Stimulated activated CD4-positive, alpha-beta T cell treated with anti-CD3 and anti-CD28 coated beads, Interleukin-2, amount 100 ng/mL, for 48 hours (primary cell): ENCODE data around the gene PAH.

Source experiments
- DNase-seq, 2 donors: peaks; one replicate each; pipeline ENCODE4 v3.0.0-alpha.2; 2020

The PAH gene

GRCh38 chr12:102950107-102950949 is 33.3 kb upstream of the PAH start:
- DNase-seq, result no peak

DNA sequence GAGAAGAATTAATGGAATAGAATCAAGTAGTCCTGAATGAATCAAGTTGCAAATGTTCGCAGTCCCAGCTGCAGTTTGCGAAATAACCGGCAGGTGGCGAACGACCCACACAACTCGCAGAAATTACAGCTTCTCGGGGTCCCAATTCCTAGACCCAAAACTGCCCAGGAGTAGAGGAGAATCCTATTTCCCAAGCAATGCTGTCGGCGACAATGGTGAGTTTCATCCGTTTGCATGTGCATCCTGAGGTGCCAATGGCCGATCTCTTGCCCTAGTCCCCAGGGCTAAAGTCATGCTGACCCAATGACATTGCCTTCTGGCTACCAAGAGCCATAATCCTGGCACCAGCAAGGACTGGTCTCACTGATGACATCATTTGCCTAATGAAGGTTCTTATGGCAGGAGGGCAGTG is 31.9 kb upstream of the PAH start:
- peak; percentile 55 to 56 for DNase-seq

DNA sequence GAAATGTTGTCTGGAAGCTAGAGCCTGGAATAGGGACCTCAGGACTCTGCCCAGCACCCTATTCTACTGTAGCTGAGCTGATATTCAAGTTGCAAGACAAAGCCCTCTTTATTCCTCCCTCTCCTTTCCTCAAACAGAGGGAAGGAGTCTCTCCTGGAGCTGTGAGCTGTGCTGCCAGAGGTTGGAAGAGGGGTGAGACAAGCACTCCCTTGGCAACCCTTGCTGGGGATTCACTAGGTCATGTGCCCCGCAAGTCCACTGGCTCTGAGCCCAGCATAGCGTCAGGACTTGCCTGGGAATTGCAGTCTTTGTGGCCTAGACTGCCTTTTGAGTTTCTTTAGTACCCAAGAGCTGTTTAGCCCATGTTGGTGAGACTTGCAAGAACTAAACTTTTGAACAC is 29.0 kb upstream of the PAH start:
- no peak for DNase-seq

DNA sequence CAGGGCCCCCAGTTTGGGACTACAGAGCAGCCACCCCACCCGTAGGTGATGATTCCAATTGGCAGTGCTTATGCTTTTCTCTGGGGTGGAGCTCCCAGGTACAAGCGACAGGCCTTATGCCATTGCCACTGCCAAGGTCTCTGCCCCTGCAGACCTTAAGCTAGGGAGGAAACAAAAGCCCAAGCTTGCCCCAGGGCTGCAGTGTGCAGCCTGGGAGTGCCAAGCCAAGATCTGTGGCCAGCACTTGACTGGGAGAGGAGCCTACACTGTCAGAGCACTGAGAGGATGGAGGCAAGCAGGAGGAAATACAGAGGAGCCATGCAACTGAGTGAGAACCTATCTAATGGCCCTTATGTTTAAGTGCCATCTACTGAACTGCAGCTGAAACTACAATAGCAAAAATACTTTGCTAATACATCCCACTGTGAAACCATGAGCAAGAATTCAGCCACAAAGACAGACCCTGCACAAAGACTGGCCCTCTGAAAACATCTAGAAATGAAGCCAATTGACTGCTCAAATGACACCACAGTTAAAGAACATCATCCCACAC is 22.7 kb upstream of the PAH start:
- no peak for DNase-seq

DNA sequence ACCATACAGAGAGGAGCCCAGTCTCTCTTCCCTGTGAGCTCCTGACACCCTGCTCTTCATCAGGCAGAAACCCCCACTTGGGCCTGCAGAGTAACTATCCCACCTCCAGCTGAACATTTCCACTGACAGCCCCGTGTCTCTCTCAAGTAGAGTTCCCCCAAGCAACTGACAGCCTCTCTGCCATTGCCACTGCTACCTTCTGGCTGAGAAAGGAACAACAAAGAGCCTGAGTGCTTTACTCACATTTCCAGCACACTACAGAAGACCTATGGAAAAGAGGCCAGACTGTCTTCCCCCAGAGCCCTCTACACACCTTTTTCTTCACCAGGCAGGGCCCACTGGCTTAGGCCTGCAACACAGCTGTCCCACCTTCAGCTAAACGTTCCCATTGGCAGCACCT is 22.0 kb upstream of the PAH start:
- no peak for DNase-seq

DNA sequence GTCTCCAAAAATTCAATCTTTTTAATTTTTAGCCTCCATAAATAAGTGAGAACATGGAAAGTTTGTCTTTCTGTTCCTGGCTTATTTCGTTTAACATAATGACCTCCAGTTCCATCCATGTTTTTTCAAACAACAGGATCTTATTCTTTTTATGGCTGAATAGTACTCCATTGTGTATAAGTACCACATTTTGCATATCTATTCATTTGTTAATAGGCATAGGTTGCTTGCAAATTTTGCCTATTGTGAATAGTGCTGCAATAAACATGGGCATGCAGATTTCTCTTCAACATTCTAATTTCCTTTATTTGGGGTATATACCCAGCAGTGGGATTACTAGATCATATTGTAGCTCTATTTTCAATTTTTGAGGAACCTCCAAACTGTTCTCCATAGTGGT is 16.1 kb upstream of the PAH start:
- DNase-seq, result no peak

DNA sequence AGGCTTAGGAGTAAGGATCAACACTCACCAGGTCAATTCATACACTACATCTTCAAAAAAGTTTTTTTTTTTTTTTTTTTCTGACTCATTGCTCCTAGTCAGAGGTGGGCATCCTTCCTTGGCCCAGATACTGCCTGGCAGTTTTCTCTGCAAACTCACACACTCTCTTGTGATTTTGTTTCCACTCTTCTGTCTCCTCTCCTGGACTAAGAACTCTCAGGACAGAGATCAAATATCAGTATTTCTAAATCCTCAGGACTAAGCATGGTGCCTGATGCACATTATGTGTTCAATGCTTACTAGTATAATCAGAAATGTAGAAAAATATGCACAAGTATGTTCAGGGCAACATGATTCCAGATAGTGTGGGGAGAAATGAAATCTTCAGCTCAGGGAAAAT is 10.2 kb upstream of the PAH start:
- DNase-seq, result no peak

DNA sequence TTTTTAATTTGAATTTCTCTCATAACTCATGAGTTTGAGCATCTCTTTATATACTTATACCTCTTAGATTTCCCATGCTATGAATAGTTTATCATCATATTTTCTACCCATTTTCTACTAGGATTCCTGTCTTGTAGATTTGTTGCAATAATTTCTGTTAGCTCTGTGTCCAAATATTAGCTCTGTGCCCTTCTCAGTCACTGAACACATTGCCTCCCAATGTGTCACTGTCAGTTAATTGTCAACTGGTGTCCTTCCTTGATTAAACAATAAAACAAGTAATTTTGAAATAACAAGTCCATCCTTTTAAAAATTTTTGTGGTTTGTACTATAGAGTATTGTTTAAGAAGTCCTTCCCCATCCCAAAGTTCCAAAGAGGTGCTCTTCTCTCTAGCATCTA is 4.2 kb upstream of the PAH start:
- no peak for DNase-seq

DNA sequence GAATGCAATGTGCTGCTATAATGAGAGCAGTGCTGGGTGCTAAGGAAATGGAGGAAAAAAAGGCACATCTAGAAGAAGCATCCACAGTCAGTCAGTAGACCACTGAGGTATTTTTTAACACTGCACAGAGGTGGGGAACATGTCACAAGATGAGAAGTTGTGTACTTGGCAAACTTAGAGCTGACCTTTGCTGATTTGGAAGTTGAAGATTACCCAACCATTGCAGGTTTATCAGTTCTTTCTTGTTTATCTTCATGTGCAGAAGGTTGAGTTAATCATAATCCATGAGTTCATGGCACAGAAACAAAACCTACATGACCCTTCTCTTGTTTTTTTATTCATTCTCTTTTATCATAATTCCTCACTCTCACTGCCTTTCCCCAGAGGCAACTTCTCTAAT is 3.2 kb upstream of the PAH start:
- DNase-seq, result no peak

DNA sequence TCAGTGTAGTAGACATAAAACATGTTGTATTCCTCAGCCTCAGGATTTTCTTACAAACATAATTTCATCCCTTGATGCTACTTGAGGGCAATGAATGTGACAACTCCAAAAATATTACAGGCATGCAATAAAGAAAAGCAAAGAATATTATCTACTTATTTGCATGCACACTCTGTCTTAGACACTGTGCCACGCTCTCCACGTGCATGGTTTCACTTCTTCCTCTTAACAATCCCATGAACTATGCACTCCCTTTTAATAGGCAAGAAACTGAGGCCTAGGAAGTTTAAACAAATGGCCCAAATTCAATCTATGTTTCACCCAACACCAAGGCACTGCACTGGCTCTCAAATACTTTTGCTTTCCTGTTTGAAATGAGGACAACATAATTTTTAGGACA is 1.8 kb upstream of the PAH start:
- no peak for DNase-seq

GRCh38 chr12:102916252-102917025 is 605 bp downstream of the PAH start:
- no peak for DNase-seq

DNA sequence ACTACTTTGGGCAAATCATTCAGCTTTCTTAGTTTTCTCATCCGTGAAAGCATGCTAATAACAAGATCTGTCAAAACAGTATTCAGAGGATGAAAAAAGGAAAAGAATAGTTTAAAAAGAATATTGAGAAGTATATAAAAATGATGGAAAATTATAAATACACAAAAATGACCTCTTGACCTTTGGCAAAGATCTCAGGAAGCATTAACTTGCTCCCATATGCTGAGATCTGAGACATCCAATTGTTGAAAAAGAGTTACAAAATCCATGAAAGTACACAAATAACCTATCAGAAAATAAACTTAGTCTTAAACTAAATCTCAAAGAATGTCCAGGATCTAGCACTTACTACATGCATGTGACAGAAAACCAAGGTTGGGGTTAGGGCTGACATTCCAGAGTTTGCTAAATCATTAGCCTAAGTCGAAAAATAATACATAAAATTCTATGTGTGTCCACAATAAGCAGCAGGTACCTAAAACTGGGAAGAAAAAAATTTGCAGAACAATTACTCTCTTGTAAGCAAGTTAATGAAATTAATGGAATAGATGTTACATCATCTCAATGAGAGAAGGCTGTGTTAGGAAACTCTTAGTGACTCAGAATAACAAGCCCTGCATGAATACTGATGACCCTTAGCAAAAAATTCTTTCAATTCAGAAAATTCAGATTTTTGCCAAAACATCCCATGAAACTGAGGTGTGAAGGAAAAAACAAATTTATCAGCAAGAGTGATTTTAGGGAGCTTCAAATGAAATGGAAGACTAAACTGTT is 3.4 kb downstream of the PAH start:
- no peak for DNase-seq

GRCh38 chr12:102912258-102912657 is 4.8 kb downstream of the PAH start:
- no peak for DNase-seq

GRCh38 chr12:102911320-102911719 is 5.7 kb downstream of the PAH start:
- no peak for DNase-seq

GRCh38 chr12:102910792-102911191 is 6.3 kb downstream of the PAH start:
- no peak for DNase-seq

DNA sequence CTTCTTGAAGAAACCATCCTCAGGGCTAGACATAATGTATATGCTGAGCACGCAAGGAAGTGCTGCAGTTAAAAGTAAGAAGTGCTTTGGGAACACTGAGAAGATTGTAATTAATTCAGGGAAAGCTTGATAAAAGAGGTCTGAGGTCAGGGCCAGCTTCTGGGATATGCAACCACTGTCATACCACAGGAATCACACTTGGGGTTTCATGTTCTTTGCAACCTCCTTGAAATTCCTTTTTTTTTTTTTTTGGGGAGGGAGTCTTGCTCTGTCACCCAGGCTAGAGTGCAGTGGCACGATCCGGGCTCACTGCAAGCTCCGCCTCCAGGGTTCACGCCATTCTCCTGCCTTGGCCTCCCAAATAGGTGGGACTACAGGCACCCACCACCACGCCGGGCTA is 6.9 kb downstream of the PAH start:
- no peak for DNase-seq

GRCh38 chr12:102907918-102908317 is 9.1 kb downstream of the PAH start:
- DNase-seq, result no peak

DNA sequence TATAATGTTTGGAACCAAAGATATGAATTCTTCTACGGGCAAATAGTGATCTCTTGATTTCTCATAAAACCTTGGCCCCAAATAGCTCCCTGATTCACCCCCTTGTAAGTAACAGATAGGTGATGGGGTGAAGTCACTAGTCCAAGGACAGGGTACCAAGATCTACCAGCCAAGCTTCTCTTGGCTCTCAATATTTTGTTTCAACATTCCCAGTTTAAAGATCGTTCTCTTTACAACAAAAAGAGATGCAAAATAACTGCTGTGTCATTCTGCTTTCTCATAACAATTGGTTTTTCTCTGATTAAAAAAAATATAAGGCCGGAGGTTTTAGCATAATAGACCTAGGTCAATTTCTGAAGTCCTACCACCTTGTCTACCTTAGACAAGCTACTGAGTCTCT is 11.8 kb downstream of the PAH start:
- DNase-seq, result no peak

DNA sequence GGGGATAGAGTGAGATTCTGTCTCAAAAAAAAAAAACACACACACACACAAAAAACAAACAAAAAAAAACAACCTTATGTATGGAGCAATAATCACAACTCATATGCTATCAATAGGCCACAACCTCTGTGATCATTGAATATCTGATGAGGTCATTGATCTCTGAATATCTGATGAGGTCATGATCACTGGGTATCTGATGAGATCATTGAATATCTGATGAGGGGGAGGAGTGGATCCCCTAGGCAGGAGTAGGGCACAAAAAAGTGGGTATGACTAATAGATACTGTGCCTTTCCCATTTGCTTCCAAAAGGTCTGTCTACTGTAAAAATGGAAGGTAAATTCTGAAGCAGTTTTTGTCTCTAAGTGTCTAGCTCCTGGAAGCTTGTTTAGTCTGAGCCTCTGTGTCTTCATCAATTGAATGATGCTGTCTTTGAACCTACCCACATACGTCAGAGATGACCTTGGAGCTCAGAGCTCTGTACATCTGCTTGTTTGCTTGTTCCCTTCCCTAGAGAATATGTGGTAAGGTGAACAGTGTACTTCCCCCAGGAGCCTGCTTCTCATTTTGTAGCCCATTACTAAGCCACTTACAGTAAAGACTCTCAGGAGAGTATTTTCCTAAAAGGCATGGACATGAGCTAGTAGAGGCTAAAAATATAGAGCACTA is 13.6 kb downstream of the PAH start:
- no peak for DNase-seq

DNA sequence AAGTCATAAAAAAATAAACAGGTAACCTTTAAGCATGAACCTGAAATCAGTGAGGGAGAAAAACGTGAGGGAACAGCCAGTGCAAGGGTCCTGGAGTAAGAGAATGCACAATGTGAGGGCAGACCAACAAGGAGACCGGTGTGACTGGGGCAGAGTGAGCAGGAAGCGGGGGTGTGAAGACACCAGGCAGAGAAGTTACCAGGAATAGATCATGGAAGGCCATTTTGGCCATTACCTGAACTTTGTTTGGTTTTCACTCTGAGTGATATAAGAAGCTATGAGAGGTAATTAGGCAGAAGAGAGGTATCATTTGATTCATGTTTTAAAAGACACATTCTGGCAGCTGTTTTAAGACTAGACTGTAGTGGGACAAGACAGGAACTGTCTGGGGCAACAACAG is 15.0 kb downstream of the PAH start:
- DNase-seq, result no peak

DNA sequence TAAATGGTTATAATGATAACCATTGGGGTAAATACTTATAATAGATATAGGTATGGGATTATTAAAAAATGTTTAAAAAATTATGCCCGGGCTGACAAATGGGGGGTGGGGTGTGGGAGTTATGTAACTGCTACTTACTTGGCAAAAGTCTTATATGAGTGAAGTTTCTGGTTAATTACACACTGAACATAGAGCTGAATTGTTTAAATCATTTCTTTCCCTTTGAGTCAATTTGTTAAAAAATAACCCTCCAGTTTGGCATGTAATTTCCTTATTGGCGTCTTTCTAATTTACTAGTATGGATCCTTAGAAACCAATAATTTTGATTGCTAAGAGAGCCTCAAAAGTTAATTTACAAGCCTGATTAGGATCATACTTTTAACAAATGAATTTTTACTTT is 16.7 kb downstream of the PAH start:
- DNase-seq, result no peak

DNA sequence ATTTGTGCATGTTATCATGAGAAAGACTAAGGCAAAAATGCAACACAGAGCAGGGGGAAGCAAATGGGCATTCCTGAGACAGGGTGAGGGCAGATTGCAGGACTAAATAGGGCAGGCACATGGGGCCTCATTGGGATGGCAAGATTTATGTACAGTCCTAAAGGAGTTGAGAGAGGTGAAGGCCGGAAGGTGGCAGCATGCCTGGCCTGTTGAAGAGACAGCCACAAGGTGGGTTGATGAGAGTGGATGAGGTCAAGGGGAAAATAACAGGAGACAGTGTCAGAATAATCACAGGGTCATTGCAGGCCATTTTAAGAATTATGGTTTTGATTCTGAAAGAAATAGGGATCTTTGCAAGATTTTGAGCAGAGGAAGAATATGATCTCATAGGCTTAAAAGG is 21.0 kb downstream of the PAH start:
- DNase-seq, result no peak

- DNase-seq, result no peak
Measured at GRCh38 chr12:102891756-102892155, 25.3 kb downstream of the PAH start.
